NCI-H187 treated with DMSO at 0.1 percent for 48 hours (cell line): ENCODE measurements around the gene RNASE4.

ENCODE experiments used
- DNase-seq: peaks from one replicate; lab custom pipeline; 2025; lab: John Stamatoyannopoulos, UW

Gene RNASE4

DNA sequence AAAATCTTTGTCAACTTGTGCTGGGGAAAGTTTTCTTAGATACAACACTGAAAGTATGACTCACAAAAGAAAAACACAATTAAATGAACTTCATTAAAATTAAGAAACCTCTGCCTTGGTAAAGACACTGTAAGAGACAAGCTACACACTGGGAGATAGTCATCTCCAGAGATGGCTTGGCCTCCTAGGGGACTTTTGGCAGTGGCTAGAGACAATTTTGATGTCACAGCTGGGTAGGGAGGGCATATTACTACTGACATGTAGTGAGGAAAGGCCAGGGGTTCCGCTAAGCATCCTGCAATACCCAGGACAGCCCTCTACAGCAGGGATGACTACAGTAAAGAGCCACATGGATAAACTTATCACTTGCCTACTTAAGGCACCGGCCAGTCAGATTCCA lies 8.7 kb upstream of the RNASE4 start:
- no peak for DNase-seq

GRCh38 chr14:20676072-20676471 lies 8.3 kb upstream of the RNASE4 start:
- no peak for DNase-seq

- DNase-seq, result no peak
Measured at GRCh38 chr14:20679907-20680306, 4.5 kb upstream of the RNASE4 start.

DNA sequence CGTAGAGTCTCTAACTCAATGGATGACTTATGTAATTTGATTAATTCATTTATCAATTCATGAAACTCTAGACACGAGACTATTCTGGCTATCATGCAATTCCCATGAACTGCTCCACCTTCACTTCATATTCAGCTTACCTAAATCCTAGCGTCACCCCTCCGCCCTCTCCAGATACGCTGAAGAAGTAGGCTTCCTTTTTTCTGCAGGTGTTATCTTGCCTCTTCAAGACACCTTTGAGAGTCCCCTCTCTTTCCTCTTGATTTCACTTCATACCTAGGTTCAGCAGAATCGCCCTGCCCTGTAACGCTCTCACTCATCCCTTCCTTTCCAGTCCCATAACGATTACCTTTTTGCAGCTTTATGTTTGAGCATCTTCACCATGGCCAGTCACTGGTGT lies 4.0 kb upstream of the RNASE4 start:
- no peak for DNase-seq

DNA sequence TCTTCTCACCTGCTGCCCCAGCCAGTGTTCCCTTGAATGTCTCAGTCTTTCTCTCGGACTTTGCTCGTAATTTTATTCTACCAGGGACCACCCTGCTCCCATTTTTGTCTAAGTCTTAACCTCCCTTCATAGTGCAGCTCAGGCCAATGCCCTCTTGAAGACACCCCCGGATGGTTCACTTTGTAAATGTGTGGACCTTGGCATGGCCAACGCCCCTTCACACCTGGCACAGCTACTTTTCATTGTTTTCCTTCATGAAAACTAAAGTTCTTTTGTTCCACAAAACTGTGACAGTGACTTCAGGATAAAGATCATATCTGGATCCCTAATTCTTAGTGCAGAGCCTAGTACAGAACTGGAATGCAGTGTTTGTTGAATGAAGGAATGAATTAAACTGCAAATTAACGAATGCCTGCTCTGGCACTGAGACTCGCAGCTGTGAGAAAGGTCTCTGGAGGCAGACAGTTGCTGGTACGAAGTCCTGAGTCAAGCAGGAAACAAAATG lies 3.5 kb upstream of the RNASE4 start:
- no peak for DNase-seq

- no peak for DNase-seq
Measured at GRCh38 chr14:20681348-20682126, 2.8 kb upstream of the RNASE4 start.

DNA sequence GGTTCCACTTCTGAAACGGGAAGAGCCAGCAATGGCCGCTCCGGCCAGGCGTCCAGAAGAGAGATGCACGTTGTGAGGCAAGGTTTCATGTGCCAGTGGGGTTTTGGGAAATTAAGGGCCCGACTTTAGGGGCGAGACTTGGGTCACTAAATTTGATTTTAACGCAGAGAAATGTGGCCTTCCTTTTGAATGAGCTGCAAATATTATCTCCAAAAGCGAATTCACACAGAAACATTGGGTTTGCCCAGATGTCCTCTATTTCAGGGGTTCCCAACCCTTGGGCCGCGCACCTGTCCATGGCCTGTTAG lies 2.3 kb upstream of the RNASE4 start:
- no peak for DNase-seq

GRCh38 chr14:20682435-20683124 lies 1.8 kb upstream of the RNASE4 start:
- DNase-seq, result peak; percentile 63

GRCh38 chr14:20683125-20683890 lies 1.1 kb upstream of the RNASE4 start:
- no peak for DNase-seq

DNA sequence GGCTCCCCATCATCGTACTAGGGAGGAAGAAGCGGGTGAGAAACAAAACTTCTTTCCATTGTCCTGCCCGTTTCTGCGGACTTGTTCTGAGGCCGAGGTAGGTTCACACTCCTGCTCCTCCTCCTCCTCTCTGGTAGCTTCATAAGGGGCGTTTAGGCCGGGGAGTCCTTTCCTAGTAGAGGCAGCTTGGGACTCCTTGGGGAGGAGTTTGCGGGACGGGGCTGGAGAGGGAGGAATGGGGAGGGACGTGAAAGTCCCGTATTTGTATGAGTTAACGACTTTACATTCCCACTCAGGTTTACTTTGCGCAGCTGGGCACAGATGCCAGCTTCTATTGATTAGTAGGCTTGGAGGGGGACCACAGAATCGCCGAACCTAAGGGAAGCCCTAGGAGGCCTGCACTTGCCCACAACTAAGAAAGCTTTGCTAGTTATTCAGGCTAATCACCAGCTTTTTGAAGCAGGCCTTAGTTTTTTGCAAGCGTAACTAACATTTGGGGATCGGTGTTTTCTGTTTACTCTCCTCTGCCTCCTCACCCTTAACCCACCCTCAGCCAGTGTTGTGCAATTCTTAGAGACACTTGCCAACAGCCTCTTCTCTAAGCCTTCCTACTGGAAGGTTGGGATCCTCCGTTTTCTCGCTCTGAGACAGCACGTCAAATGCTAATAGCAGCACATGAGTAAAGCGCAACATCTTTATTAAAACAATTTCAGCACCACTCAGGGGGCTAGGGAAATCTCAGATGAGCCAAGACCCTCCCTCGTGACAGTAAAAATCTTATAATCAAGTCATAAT lies 499 bp downstream of the RNASE4 start:
- no peak for DNase-seq

GRCh38 chr14:20686386-20687143 lies 2.2 kb downstream of the RNASE4 start:
- no peak for DNase-seq

DNA sequence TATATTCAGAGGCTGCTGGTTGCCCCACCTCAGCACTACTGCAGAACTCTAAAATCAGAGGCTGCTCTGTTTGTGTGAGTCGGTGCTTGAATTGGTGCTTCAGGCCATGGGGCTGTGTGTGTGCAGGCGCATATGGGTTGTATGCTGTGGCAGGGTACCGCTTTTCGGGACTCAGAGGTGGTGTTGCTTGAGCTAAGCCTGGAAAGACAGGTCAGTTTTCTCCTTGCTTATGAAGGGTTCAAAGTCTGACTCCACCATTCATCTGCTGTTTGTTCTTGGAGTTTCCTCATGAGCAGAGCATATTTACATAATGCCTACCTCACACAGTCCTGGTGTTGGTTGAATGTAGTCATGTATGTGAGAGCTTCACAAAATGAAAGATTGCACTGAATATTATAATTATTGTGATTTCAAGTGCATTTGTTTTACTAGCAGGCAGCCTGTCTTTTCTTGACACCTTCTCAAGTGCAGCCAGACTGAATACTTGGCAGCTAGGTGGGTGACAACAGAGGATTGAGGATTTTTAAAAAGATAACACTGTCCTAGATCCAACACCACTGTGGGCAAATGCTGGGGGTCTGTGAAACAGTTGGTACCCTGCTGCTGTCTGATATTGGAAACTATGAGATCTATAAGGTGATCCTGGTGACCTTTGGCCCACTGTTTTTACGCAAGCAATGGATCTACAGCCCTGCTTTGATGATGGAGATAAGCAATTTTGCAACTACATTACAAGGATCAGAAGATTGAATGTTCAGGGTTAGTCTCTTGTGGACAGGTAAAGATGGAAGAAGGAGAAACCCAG lies 3.2 kb downstream of the RNASE4 start:
- DNase-seq, result no peak

GRCh38 chr14:20688167-20688839 lies 3.9 kb downstream of the RNASE4 start, which contains the start of gene ANG:
ANG (plus strand) TSS chr14:20688764; CDS start chr14:20693565, 4,801 bp downstream.
- DNase-seq, result no peak

GRCh38 chr14:20690848-20691640 lies 6.7 kb downstream of the RNASE4 start:
- DNase-seq, result peak; percentile 56

- DNase-seq, result no peak
Measured at GRCh38 chr14:20692116-20692751, 7.9 kb downstream of the RNASE4 start.

DNA sequence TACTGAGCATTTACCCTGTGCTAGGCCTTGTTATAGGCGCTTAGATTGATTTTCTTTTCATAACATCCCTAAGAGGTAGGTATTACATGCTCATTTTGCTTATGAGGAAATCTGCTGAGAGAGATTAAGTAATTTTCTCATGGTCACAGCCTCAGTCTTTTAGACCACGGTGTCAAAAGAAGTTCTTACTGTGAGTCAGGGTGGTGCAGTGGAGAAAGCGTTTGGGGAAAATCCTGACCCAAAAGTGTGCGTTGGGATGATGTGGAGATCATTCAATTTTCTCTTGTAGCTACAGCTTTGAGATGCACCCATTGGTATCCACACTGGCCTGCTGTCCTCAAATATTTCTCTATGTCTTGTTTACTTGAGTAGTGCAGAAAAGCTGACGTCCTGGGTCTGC lies 12.4 kb downstream of the RNASE4 start:
- no peak for DNase-seq

DNA sequence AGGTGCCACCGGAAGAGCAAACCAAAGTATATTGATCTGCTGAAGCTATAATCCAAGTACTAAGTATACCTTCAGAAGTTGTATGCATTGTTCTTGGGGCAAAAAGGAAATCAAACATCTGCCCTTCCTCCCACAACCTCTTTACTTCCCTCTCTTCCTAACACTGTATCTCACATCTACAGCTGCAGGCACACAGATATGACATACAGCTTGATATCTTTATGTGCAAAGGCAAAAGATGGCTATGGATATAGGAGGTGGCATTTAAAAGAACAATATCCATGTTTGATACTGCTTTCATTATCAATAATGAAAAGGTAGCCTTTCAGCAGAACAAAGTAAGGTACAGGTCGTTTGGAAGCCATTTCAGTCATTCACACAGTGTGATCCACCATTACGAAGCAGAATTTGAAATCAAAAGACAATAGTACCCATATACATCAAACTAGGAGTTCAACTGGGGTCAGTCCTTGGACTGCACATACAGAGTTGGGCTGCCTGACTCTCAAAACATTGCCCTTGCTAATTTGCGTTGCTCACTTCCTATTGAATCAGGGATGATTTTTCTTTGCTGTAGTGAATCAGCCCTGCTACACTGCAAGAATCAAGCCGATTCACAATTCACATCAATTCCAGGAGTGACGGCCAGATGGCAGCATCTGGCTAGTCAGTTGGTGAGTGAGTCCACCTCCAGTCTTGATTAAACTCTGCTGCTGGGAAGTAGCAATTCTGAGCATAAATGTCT lies 13.1 kb downstream of the RNASE4 start:
- no peak for DNase-seq

- no peak for DNase-seq
Measured at GRCh38 chr14:20698018-20698329, 13.6 kb downstream of the RNASE4 start.
